Ishikawa (cell line): ENCODE results near the gene ARFRP1.

Experiments used
- CEBPB ChIP-seq: IDR thresholded peaks from 2 replicates; pipeline ENCODE4 v1.6.1; 2012
- CREB1 ChIP-seq: IDR thresholded peaks from 2 replicates; pipeline ENCODE4 v1.6.1; 2012; ENCODE audit warnings: low read depth
- EP300 ChIP-seq: IDR thresholded peaks from 2 replicates; pipeline ENCODE4 v1.6.1; 2012; ENCODE audit warnings: borderline replicate concordance
- FOXM1 ChIP-seq: IDR thresholded peaks from 2 replicates; pipeline ENCODE4 v1.6.1; 2012; ENCODE audit warnings: low read depth, borderline replicate concordance
- RAD21 ChIP-seq: IDR thresholded peaks from 2 replicates; pipeline ENCODE4 v1.6.1; 2012; ENCODE audit warnings: low read depth
- TAF1 ChIP-seq: IDR thresholded peaks from 2 replicates; pipeline ENCODE4 v1.6.1; 2012; ENCODE audit warnings: low read depth, mild to moderate bottlenecking
- TCF12 ChIP-seq: IDR thresholded peaks from 2 replicates; pipeline ENCODE4 v1.6.1; 2012; ENCODE audit warnings: low read depth
- YY1 ChIP-seq: IDR thresholded peaks from 2 replicates; pipeline ENCODE4 v1.6.1; 2012; ENCODE audit warnings: low read depth
- TF ChIP-seq, protein P1 (sequence below): IDR thresholded peaks from 2 replicates; pipeline ENCODE4 v1.6.1; 2012; ENCODE audit warnings: low read depth, mild to moderate bottlenecking
- TF ChIP-seq, protein P2 (sequence below): IDR thresholded peaks from 2 replicates; pipeline ENCODE4 v1.6.1; 2012
- TF ChIP-seq, protein P3 (sequence below): IDR thresholded peaks from 2 replicates; pipeline ENCODE4 v1.6.1; 2012

GRCh38 chr20:63661959-63662812 is 45.6 kb downstream of the ARFRP1 start:
- TF ChIP-seq TAF1: no peak
- TF ChIP-seq RAD21: no peak
- TF ChIP-seq, protein P1, sequence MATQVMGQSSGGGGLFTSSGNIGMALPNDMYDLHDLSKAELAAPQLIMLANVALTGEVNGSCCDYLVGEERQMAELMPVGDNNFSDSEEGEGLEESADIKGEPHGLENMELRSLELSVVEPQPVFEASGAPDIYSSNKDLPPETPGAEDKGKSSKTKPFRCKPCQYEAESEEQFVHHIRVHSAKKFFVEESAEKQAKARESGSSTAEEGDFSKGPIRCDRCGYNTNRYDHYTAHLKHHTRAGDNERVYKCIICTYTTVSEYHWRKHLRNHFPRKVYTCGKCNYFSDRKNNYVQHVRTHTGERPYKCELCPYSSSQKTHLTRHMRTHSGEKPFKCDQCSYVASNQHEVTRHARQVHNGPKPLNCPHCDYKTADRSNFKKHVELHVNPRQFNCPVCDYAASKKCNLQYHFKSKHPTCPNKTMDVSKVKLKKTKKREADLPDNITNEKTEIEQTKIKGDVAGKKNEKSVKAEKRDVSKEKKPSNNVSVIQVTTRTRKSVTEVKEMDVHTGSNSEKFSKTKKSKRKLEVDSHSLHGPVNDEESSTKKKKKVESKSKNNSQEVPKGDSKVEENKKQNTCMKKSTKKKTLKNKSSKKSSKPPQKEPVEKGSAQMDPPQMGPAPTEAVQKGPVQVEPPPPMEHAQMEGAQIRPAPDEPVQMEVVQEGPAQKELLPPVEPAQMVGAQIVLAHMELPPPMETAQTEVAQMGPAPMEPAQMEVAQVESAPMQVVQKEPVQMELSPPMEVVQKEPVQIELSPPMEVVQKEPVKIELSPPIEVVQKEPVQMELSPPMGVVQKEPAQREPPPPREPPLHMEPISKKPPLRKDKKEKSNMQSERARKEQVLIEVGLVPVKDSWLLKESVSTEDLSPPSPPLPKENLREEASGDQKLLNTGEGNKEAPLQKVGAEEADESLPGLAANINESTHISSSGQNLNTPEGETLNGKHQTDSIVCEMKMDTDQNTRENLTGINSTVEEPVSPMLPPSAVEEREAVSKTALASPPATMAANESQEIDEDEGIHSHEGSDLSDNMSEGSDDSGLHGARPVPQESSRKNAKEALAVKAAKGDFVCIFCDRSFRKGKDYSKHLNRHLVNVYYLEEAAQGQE: no peak
- no peak for TF ChIP-seq CEBPB
- TF ChIP-seq TCF12: no peak
- TF ChIP-seq CREB1: no peak
- TF ChIP-seq EP300: no peak
- TF ChIP-seq YY1: no peak
- no peak for TF ChIP-seq FOXM1
- TF ChIP-seq, protein P2, sequence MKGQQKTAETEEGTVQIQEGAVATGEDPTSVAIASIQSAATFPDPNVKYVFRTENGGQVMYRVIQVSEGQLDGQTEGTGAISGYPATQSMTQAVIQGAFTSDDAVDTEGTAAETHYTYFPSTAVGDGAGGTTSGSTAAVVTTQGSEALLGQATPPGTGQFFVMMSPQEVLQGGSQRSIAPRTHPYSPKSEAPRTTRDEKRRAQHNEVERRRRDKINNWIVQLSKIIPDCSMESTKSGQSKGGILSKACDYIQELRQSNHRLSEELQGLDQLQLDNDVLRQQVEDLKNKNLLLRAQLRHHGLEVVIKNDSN: no peak
- TF ChIP-seq, protein P3, sequence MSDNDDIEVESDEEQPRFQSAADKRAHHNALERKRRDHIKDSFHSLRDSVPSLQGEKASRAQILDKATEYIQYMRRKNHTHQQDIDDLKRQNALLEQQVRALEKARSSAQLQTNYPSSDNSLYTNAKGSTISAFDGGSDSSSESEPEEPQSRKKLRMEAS: no peak
